Measurements from ENCODE around the gene KBTBD2. TPM values are rescaled to one million over a fixed set of nuclear protein-coding genes. Genes with fewer than 3 reads are reported as not detected.

KBTBD2 gene
- total RNA-seq, 2 donors from 2014 or later = 41.8 to 52.9 TPM

GRCh38 chr7:32916006-32916405 is 24.4 kb upstream of the KBTBD2 start:
- TF ChIP-seq CTCF (conservative IDR thresholded peaks at IDR 0.05) = no peak
- peaks cover 2% of the 10 kb centered on the region for H3K27me3 Mint-ChIP-seq (ENCODE audit: insufficient read depth)

DNA sequence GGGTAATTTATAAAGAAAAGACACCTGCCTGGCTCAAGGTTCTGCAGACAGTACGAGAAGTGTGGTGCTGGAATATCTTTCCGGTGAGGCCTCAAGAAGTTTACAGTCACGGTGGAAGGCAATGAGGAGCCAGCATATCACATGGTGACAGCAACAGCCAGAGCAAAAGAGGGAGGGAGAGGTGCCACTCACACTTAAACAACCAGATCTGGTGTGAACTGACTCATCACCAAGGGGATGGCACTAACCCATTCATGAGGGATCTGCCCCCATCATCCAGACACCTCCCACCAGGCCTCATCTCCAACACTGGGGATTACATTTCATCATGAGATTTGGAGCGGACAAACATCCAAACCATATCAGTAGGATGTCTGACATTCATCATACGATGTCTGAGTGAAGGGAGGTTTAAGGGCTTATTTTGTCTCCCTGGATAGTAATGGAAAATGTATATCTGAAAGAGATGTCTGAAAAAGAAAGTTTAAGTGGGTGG is 23.5 kb upstream of the KBTBD2 start:
- no peaks in the 10 kb centered on the region for H3K4me1 Mint-ChIP-seq
- H3K4me3 Mint-ChIP-seq = no peak overlapping the region
- no peaks in the 10 kb centered on the region for H3K9me3 Mint-ChIP-seq
- no peak overlapping the region for H3K27ac ChIP-seq (ENCODE audit: low read depth, low read length)
- H3K4me3 ChIP-seq (ENCODE audit: low read length) = no peak overlapping the region
- no peak for DNase-seq
- H3K36me3 ChIP-seq (ENCODE audit: control insufficient read depth, insufficient read depth, low read length) = peaks cover 5% of the 10 kb centered on the region
- TF ChIP-seq CTCF (conservative IDR thresholded peaks at IDR 0.05) = no peak
- 97 to 100% methylated on average over 4 to 5 of the region's 5 CpGs for WGBS, 2 experiments (ENCODE audit: insufficient coverage in 1 of 2, insufficient read length in 1 of 2)
- no peaks in the 10 kb centered on the region for H3K4me1 ChIP-seq (ENCODE audit: control insufficient read depth, insufficient read depth, low read length)
- no peak overlapping the region for H3K9ac ChIP-seq (ENCODE audit: extremely low read depth, low read length, poor library complexity, severe bottlenecking)
- no peaks in the 10 kb centered on the region for H3K9me3 ChIP-seq (ENCODE audit: control insufficient read depth, low read length)
- no peaks in the 10 kb centered on the region for H3K27me3 ChIP-seq (ENCODE audit: control insufficient read depth, insufficient read depth, low read length, poor library complexity, severe bottlenecking)
- peaks cover 5% of the 10 kb centered on the region for H3K27me3 Mint-ChIP-seq (ENCODE audit: insufficient read depth)
- H3K36me3 Mint-ChIP-seq (ENCODE audit: low read depth) = peaks cover 21% of the 10 kb centered on the region
- H3K27ac Mint-ChIP-seq = no peak overlapping the region

More at GRCh38 chr7:32916006-32916405, 24.4 kb upstream of the KBTBD2 start:
- H3K4me3 ChIP-seq (ENCODE audit: low read length) = no peak overlapping the region
- H3K9ac ChIP-seq (ENCODE audit: extremely low read depth, low read length, poor library complexity, severe bottlenecking) = no peak overlapping the region
- no peaks in the 10 kb centered on the region for H3K4me1 ChIP-seq (ENCODE audit: control insufficient read depth, insufficient read depth, low read length)
- H3K27ac ChIP-seq (ENCODE audit: low read depth, low read length) = no peak overlapping the region
- no peaks in the 10 kb centered on the region for H3K27me3 ChIP-seq (ENCODE audit: control insufficient read depth, insufficient read depth, low read length, poor library complexity, severe bottlenecking)
- Mint-ChIP-seq H3K27ac (no peak overlapping the region), H3K4me1 (no peaks in the 10 kb centered on the region), H3K4me3 (no peak overlapping the region), H3K36me3 (ENCODE audit: low read depth) (peaks cover 25% of the 10 kb centered on the region), H3K9me3 (no peaks in the 10 kb centered on the region)
- no peak for DNase-seq
- 91 to 92% methylated on average over 1 to 3 of the region's 3 CpGs for WGBS, 2 experiments (ENCODE audit: insufficient coverage in 1 of 2, insufficient read length in 1 of 2)
- no peaks in the 10 kb centered on the region for H3K9me3 ChIP-seq (ENCODE audit: control insufficient read depth, low read length)
- peaks cover 11% of the 10 kb centered on the region for H3K36me3 ChIP-seq (ENCODE audit: control insufficient read depth, insufficient read depth, low read length)

GRCh38 chr7:32914184-32914583 is 22.6 kb upstream of the KBTBD2 start:
- Histone ChIP-seq H3K4me3 (ENCODE audit: low read length) (no peak overlapping the region), H3K27me3 (ENCODE audit: control insufficient read depth, insufficient read depth, low read length, poor library complexity, severe bottlenecking) (no peaks in the 10 kb centered on the region), H3K9me3 (ENCODE audit: control insufficient read depth, low read length) (no peaks in the 10 kb centered on the region), H3K27ac (ENCODE audit: low read depth, low read length) (no peak overlapping the region), H3K9ac (ENCODE audit: extremely low read depth, low read length, poor library complexity, severe bottlenecking) (no peak overlapping the region), H3K36me3 (ENCODE audit: control insufficient read depth, insufficient read depth, low read length) (peaks cover 5% of the 10 kb centered on the region), H3K4me1 (ENCODE audit: control insufficient read depth, insufficient read depth, low read length) (no peaks in the 10 kb centered on the region)
- DNase-seq = peak; percentile 80
- H3K27ac Mint-ChIP-seq = no peak overlapping the region
- H3K9me3 Mint-ChIP-seq = no peaks in the 10 kb centered on the region
- peaks cover 21% of the 10 kb centered on the region for H3K36me3 Mint-ChIP-seq (ENCODE audit: low read depth)
- H3K27me3 Mint-ChIP-seq (ENCODE audit: insufficient read depth) = peaks cover 6% of the 10 kb centered on the region
- TF ChIP-seq CTCF (conservative IDR thresholded peaks at IDR 0.05) = peak; percentile 72
- no peak overlapping the region for H3K4me3 Mint-ChIP-seq
- H3K4me1 Mint-ChIP-seq = no peaks in the 10 kb centered on the region
- 85 to 100% methylated on average over 1 of the region's 1 CpG for WGBS, 2 experiments (ENCODE audit: insufficient coverage in 1 of 2, insufficient read length in 1 of 2)

Measured in endodermal cell (in vitro differentiated cells).